HG02981 (cell line): ENCODE measurements around the gene ISG15.
A peak's percentile ranks its signal among the peaks of the same experiment; 100 is the strongest.

ENCODE experiments used
- ATAC-seq: cut with Tn5 transposase; IDR thresholded peaks from one replicate; pipeline ENCODE4 v1.9.1; 2021; ENCODE audit warnings: mild to moderate bottlenecking, moderate library complexity; ENCODE audit not compliant: unreplicated experiment

Gene ISG15

GRCh38 chr1:1058088-1058905 lies 45.0 kb downstream of the ISG15 start:
- ATAC-seq, result no peak

- peak; percentile 20 for ATAC-seq
Measured at GRCh38 chr1:1058921-1059493, 45.7 kb downstream of the ISG15 start.

- ATAC-seq, result peak; percentile 56
Measured at GRCh38 chr1:1059494-1060280, 46.4 kb downstream of the ISG15 start.

- no peak for ATAC-seq
Measured at GRCh38 chr1:1060281-1061000, 47.1 kb downstream of the ISG15 start.

DNA sequence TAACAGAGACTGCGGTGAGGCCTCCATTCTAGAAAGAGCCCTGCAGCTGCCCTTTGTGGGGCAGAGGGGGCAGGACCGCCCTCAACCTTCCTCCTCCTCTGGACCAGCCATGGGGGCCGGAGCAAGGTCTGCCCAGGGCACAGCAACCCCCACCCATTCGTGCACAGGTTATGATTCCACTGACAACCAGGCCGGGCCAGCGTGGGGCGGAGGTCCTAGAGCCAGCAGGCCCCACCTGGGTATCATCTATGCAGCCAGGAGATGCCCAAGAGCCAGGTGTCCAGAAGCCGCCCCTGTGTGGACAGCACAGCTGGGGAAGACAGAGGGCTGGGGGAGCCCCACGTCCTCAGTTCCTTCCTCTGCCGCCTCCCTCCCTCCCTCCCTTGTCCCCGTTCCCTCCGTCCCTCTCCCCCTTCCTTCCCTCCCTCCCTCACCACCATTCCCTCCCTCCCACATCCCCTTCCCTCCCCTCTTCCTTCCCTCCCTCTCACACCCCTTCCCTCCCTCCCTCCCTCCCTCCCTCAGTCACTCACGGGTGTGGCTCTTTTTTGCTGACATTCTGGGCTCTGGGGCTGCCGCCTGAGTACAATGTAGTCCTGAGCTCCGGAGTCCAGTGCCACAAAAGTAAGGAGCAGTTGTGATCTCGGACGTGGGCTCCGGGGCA lies 48.5 kb downstream of the ISG15 start:
- ATAC-seq, result no peak

- ATAC-seq, result no peak
Measured at GRCh38 chr1:1062348-1063163, 49.3 kb downstream of the ISG15 start.

DNA sequence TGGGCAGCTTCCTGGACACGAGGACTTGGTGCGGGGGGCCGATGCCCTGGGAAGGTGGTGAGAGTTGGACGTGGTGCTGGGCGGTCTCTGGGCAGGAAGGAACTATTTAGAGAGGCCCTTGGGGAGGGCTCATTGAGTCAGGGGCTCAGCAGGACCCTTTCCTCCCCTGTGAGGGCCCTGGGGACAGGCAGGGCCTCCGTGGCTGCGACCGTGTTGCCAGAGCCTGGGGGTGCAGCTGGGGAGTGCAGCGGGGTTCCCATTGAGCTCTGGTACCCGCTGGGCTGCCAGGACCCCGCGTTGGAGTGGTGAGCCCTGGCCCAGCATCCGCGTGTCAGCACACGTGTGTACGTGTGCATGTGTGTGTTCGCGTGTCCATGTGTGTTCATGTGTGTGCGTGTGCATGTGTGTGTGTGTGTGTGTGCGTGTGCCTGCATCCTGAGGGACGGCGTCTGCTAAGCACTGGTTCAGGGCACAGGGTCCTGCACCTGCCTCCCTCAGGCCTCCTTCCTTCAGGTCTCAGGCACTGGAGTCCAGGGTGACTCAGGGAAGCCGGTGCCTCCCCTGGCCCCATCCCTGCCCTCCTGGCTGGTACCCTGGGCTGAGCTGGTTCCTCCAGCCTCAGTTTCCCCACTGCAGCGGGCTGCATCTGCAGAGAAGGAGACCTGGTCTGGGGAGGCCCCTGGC lies 50.1 kb downstream of the ISG15 start:
- ATAC-seq, result no peak
